DOHH2 (cell line): ENCODE data around the gene WAS.

Experiments used
- CTCF ChIP-seq: fragments of 200-600 bp; sonication (generic); IDR thresholded peaks from one replicate; pipeline ENCODE4 v1.5.1; 2014; ENCODE audit warnings: antibody characterized with exemption, mild to moderate bottlenecking, low read depth, low read length; ENCODE audit not compliant: poor library complexity, severe bottlenecking
- EZH2phosphoT487 ChIP-seq: fragments of 200-600 bp; sonication (generic); IDR thresholded peaks from 2 replicates; pipeline ENCODE4 v1.6.1; 2017; ENCODE audit warnings: borderline replicate concordance, mild to moderate bottlenecking, antibody characterized with exemption, low read length, moderate library complexity, mixed read lengths

GRCh38 chrX:48636776-48637175 lies 46.8 kb upstream of the WAS start:
- no peak for TF ChIP-seq CTCF
- TF ChIP-seq EZH2phosphoT487 = no peak
